K562 (cell line): ENCODE data around the gene USF2.

Experiments
- DMBX1 ChIP-seq: fragments of 250-450 bp; sonication (Bioruptor Pico); IDR thresholded peaks from 2 replicates; pipeline ENCODE4 v1.8.0; 2022; ENCODE audit warnings: inconsistent platforms, mild to moderate bottlenecking, moderate library complexity, borderline replicate concordance
- MAFF ChIP-seq: IDR thresholded peaks from 2 replicates; pipeline ENCODE4 v1.6.1; 2012; ENCODE audit warnings: low read length, improper control_type of control experiment
- POLR2A ChIP-seq: fragments of 450-650 bp; conservative IDR thresholded peaks from 2 replicates; pipeline ENCODE4 v1.6.1; 2016
- POLR2G ChIP-seq: fragments of 200-400 bp; formaldehyde crosslinking; IDR thresholded peaks from 2 replicates; pipeline ENCODE4 v1.6.1; 2017; ENCODE audit warnings: low read depth, mild to moderate bottlenecking, antibody characterized with exemption, low read length, moderate library complexity
- SIX5 ChIP-seq, 2 experiments: IDR thresholded peaks; 2 replicates each; pipeline ENCODE4 v1.6.1; 2011; ENCODE audit warnings: low read length in 2 of 2, borderline replicate concordance in 1 of 2, low read depth in 1 of 2, mild to moderate bottlenecking in 1 of 2, moderate library complexity in 1 of 2; ENCODE audit not compliant: insufficient read depth in 1 of 2
- TF ChIP-seq, protein P1 (sequence below): sonication (generic); formaldehyde crosslinking; IDR thresholded peaks from 2 replicates; pipeline ENCODE4 v1.8.0; 2022; ENCODE audit warnings: mild to moderate bottlenecking, low read depth, missing genetic modification reagents
- TF ChIP-seq, protein P2 (sequence below), 3 experiments: IDR thresholded peaks in 2 of 3; conservative IDR thresholded peaks in 1 of 3; 2 replicates each; pipeline ENCODE4 v1.5.1; 2011 to 2012; ENCODE audit warnings: low read length in 3 of 3, mild to moderate bottlenecking in 3 of 3, control low read depth in 2 of 3, improper control_type of control experiment in 1 of 3, inconsistent platforms in 1 of 3, low read depth in 1 of 3, mixed read lengths in 1 of 3, moderate library complexity in 1 of 3; ENCODE audit not compliant: insufficient read depth in 2 of 3
- TF ChIP-seq, protein P3 (sequence below), 2 experiments: fragments of 150-350 bp in 1 of 2; IDR thresholded peaks; 2 replicates each; pipeline ENCODE4 v1.6.1; 2012 to 2016; ENCODE audit warnings: low read depth in 2 of 2, low read length in 2 of 2, mild to moderate bottlenecking in 1 of 2, moderate library complexity in 1 of 2
- TF ChIP-seq, protein P4 (sequence below): fragments of 450-650 bp; formaldehyde crosslinking; IDR thresholded peaks from 2 replicates; pipeline ENCODE4 v1.4.0; 2022; ENCODE audit warnings: missing genetic modification characterization

DNA sequence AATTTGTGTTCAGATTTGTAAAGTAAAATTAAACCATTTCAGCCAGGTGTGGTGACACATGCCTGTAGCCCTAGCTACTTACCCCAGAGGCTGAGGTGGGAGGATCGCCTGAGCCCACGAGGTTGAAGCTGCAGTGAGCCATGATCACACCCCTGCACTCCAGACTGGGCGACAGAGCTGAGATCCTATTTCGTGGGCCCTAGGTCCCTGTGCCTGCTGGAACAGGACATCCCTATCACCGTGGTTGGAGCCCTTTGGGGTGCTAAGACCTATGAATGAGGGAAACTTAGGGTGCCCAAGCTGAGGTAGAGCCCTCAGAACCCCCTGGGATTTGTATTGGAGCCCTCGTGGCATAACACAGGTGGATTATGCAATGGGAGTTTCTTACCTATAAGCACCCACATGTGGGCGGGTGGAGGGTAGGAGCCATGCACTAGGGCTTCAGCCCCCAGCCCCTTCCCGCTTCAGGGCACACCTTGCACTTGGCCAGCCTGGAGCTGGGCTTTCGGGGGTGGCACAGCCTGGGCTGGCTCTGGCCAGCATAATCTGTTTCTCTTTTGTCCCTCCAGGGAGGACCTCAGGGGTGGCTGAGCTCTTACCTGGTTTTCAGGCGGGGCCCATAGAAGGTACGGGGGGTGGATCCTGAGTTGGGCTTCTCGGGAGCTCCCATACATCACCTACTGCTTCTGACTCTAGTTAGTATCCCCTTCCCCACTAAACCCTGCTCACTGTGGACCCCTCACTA is 7.2 kb upstream of the USF2 start:
- TF ChIP-seq, protein P1, sequence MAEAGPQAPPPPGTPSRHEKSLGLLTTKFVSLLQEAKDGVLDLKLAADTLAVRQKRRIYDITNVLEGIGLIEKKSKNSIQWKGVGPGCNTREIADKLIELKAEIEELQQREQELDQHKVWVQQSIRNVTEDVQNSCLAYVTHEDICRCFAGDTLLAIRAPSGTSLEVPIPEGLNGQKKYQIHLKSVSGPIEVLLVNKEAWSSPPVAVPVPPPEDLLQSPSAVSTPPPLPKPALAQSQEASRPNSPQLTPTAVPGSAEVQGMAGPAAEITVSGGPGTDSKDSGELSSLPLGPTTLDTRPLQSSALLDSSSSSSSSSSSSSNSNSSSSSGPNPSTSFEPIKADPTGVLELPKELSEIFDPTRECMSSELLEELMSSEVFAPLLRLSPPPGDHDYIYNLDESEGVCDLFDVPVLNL (CRISPR knock-in tag): no peak
- TF ChIP-seq POLR2G: no peak; the same call in 1 of the 2 replicates
- TF ChIP-seq, protein P2, sequence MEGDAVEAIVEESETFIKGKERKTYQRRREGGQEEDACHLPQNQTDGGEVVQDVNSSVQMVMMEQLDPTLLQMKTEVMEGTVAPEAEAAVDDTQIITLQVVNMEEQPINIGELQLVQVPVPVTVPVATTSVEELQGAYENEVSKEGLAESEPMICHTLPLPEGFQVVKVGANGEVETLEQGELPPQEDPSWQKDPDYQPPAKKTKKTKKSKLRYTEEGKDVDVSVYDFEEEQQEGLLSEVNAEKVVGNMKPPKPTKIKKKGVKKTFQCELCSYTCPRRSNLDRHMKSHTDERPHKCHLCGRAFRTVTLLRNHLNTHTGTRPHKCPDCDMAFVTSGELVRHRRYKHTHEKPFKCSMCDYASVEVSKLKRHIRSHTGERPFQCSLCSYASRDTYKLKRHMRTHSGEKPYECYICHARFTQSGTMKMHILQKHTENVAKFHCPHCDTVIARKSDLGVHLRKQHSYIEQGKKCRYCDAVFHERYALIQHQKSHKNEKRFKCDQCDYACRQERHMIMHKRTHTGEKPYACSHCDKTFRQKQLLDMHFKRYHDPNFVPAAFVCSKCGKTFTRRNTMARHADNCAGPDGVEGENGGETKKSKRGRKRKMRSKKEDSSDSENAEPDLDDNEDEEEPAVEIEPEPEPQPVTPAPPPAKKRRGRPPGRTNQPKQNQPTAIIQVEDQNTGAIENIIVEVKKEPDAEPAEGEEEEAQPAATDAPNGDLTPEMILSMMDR (IDR thresholded peaks at IDR 0.05 in 2 of 3, conservative IDR thresholded peaks at IDR 0.05 in 1 of 3; ENCODE audit: insufficient read depth in 2 of 3, low read depth in 1 of 3, low read length in 3 of 3): no peak
- no peak for TF ChIP-seq DMBX1
- no peak for TF ChIP-seq SIX5 (IDR thresholded peaks at IDR 0.05; ENCODE audit: borderline replicate concordance in 1 of 2, insufficient read depth in 1 of 2, low read depth in 1 of 2, low read length in 2 of 2)
- TF ChIP-seq, protein P3, sequence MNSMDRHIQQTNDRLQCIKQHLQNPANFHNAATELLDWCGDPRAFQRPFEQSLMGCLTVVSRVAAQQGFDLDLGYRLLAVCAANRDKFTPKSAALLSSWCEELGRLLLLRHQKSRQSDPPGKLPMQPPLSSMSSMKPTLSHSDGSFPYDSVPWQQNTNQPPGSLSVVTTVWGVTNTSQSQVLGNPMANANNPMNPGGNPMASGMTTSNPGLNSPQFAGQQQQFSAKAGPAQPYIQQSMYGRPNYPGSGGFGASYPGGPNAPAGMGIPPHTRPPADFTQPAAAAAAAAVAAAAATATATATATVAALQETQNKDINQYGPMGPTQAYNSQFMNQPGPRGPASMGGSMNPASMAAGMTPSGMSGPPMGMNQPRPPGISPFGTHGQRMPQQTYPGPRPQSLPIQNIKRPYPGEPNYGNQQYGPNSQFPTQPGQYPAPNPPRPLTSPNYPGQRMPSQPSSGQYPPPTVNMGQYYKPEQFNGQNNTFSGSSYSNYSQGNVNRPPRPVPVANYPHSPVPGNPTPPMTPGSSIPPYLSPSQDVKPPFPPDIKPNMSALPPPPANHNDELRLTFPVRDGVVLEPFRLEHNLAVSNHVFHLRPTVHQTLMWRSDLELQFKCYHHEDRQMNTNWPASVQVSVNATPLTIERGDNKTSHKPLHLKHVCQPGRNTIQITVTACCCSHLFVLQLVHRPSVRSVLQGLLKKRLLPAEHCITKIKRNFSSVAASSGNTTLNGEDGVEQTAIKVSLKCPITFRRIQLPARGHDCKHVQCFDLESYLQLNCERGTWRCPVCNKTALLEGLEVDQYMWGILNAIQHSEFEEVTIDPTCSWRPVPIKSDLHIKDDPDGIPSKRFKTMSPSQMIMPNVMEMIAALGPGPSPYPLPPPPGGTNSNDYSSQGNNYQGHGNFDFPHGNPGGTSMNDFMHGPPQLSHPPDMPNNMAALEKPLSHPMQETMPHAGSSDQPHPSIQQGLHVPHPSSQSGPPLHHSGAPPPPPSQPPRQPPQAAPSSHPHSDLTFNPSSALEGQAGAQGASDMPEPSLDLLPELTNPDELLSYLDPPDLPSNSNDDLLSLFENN (IDR thresholded peaks at IDR 0.05; ENCODE audit: low read depth in 2 of 2, low read length in 2 of 2): no peak
- no peak for TF ChIP-seq POLR2A
- TF ChIP-seq MAFF: no peak
- TF ChIP-seq, protein P4, sequence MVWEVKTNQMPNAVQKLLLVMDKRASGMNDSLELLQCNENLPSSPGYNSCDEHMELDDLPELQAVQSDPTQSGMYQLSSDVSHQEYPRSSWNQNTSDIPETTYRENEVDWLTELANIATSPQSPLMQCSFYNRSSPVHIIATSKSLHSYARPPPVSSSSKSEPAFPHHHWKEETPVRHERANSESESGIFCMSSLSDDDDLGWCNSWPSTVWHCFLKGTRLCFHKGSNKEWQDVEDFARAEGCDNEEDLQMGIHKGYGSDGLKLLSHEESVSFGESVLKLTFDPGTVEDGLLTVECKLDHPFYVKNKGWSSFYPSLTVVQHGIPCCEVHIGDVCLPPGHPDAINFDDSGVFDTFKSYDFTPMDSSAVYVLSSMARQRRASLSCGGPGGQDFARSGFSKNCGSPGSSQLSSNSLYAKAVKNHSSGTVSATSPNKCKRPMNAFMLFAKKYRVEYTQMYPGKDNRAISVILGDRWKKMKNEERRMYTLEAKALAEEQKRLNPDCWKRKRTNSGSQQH: no peak
